ENCODE data around the gene CDH22.
A peak's percentile ranks its signal among the peaks of the same experiment; 100 is the strongest.

Gene CDH22

GRCh38 chr20:46235077-46235476 is 73.2 kb downstream of the CDH22 start:
- no peak for DNase-seq

GRCh38 chr20:46233701-46234100 is 74.6 kb downstream of the CDH22 start:
- DNase-seq = no peak

- no peak for DNase-seq
Measured at GRCh38 chr20:46232539-46232938, 75.8 kb downstream of the CDH22 start.

- DNase-seq = no peak
Measured at GRCh38 chr20:46230801-46231282, 77.5 kb downstream of the CDH22 start.

GRCh38 chr20:46230106-46230491 is 78.2 kb downstream of the CDH22 start:
- DNase-seq = no peak

GRCh38 chr20:46229478-46230105 is 78.7 kb downstream of the CDH22 start:
- DNase-seq = no peak

- DNase-seq = no peak
Measured at GRCh38 chr20:46228670-46229069, 79.6 kb downstream of the CDH22 start.

GRCh38 chr20:46227272-46227767 is 81.0 kb downstream of the CDH22 start:
- DNase-seq = no peak

GRCh38 chr20:46226602-46227001 is 81.7 kb downstream of the CDH22 start:
- DNase-seq = no peak

GRCh38 chr20:46222521-46223007 is 85.7 kb downstream of the CDH22 start:
- no peak for DNase-seq

GRCh38 chr20:46221256-46221833 is 87.0 kb downstream of the CDH22 start:
- DNase-seq = no peak

GRCh38 chr20:46220455-46221207 is 87.7 kb downstream of the CDH22 start:
- peak; percentile 23 for DNase-seq

- DNase-seq = no peak
Measured at GRCh38 chr20:46219920-46220319, 88.4 kb downstream of the CDH22 start.

- DNase-seq = no peak
Measured at GRCh38 chr20:46219190-46219589, 89.1 kb downstream of the CDH22 start.

GRCh38 chr20:46218656-46219055 is 89.6 kb downstream of the CDH22 start:
- DNase-seq = no peak

- DNase-seq = no peak
Measured at GRCh38 chr20:46217583-46217982, 90.7 kb downstream of the CDH22 start.

GRCh38 chr20:46216770-46217464 is 91.4 kb downstream of the CDH22 start:
- DNase-seq = no peak

- DNase-seq = no peak
Measured at GRCh38 chr20:46215913-46216707, 92.2 kb downstream of the CDH22 start.

- DNase-seq = no peak
Measured at GRCh38 chr20:46214824-46215488, 93.3 kb downstream of the CDH22 start.

- no peak for DNase-seq
Measured at GRCh38 chr20:46213946-46214823, 94.1 kb downstream of the CDH22 start.

GRCh38 chr20:46212876-46213275 is 95.4 kb downstream of the CDH22 start:
- no peak for DNase-seq

Data from NCI-H2029 (cell line).